ENCODE measurements around the gene SIAH1. TPM values are rescaled to one million over a fixed set of nuclear protein-coding genes. Genes with fewer than 3 reads are reported as not detected.

SIAH1 gene
- total and polyA plus RNA-seq, 2 of the 8 experiments (the other 6 are each of a cell fraction or from before 2014, with no cell fraction given), result 19.5 to 33.9 TPM

DNA sequence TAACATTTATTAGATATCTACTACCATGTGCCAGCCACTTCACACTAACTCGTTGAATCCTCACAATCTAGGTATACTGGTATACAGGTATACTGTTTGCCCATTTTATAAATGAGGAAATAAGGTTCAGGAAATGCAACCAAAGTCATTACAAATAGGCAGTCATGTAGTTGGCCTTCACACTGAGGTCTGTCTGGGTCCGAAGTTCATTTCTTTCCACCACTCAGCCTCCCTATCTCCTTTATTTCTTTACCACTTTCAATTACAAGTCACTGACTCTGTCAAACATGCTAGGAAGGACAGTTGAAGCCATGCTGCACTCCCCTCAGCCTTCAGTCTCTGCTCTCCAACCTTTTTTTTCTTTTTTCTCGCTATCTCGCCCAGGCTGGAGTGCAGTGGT, 20.7 kb upstream of the SIAH1 start (continued):
- TF ChIP-seq, protein P1, sequence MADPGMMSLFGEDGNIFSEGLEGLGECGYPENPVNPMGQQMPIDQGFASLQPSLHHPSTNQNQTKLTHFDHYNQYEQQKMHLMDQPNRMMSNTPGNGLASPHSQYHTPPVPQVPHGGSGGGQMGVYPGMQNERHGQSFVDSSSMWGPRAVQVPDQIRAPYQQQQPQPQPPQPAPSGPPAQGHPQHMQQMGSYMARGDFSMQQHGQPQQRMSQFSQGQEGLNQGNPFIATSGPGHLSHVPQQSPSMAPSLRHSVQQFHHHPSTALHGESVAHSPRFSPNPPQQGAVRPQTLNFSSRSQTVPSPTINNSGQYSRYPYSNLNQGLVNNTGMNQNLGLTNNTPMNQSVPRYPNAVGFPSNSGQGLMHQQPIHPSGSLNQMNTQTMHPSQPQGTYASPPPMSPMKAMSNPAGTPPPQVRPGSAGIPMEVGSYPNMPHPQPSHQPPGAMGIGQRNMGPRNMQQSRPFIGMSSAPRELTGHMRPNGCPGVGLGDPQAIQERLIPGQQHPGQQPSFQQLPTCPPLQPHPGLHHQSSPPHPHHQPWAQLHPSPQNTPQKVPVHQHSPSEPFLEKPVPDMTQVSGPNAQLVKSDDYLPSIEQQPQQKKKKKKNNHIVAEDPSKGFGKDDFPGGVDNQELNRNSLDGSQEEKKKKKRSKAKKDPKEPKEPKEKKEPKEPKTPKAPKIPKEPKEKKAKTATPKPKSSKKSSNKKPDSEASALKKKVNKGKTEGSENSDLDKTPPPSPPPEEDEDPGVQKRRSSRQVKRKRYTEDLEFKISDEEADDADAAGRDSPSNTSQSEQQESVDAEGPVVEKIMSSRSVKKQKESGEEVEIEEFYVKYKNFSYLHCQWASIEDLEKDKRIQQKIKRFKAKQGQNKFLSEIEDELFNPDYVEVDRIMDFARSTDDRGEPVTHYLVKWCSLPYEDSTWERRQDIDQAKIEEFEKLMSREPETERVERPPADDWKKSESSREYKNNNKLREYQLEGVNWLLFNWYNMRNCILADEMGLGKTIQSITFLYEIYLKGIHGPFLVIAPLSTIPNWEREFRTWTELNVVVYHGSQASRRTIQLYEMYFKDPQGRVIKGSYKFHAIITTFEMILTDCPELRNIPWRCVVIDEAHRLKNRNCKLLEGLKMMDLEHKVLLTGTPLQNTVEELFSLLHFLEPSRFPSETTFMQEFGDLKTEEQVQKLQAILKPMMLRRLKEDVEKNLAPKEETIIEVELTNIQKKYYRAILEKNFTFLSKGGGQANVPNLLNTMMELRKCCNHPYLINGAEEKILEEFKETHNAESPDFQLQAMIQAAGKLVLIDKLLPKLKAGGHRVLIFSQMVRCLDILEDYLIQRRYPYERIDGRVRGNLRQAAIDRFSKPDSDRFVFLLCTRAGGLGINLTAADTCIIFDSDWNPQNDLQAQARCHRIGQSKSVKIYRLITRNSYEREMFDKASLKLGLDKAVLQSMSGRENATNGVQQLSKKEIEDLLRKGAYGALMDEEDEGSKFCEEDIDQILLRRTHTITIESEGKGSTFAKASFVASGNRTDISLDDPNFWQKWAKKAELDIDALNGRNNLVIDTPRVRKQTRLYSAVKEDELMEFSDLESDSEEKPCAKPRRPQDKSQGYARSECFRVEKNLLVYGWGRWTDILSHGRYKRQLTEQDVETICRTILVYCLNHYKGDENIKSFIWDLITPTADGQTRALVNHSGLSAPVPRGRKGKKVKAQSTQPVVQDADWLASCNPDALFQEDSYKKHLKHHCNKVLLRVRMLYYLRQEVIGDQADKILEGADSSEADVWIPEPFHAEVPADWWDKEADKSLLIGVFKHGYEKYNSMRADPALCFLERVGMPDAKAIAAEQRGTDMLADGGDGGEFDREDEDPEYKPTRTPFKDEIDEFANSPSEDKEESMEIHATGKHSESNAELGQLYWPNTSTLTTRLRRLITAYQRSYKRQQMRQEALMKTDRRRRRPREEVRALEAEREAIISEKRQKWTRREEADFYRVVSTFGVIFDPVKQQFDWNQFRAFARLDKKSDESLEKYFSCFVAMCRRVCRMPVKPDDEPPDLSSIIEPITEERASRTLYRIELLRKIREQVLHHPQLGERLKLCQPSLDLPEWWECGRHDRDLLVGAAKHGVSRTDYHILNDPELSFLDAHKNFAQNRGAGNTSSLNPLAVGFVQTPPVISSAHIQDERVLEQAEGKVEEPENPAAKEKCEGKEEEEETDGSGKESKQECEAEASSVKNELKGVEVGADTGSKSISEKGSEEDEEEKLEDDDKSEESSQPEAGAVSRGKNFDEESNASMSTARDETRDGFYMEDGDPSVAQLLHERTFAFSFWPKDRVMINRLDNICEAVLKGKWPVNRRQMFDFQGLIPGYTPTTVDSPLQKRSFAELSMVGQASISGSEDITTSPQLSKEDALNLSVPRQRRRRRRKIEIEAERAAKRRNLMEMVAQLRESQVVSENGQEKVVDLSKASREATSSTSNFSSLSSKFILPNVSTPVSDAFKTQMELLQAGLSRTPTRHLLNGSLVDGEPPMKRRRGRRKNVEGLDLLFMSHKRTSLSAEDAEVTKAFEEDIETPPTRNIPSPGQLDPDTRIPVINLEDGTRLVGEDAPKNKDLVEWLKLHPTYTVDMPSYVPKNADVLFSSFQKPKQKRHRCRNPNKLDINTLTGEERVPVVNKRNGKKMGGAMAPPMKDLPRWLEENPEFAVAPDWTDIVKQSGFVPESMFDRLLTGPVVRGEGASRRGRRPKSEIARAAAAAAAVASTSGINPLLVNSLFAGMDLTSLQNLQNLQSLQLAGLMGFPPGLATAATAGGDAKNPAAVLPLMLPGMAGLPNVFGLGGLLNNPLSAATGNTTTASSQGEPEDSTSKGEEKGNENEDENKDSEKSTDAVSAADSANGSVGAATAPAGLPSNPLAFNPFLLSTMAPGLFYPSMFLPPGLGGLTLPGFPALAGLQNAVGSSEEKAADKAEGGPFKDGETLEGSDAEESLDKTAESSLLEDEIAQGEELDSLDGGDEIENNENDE (IDR thresholded peaks at IDR 0.05; ENCODE audit: insufficient replicate concordance, low read length), result no peak
- TF ChIP-seq EGR1 (IDR thresholded peaks at IDR 0.05; ENCODE audit: borderline replicate concordance, low read depth, low read length), result no peak
- no peak for TF ChIP-seq SP4 (IDR thresholded peaks at IDR 0.05; ENCODE audit: low read length)
- TF ChIP-seq JUND (IDR thresholded peaks at IDR 0.05; ENCODE audit: low read length), result no peak
- no peak for TF ChIP-seq POLR2A (IDR thresholded peaks at IDR 0.05; ENCODE audit: control extremely low read depth in 1 of 2, low read depth in 2 of 2, low read length in 2 of 2)
- TF ChIP-seq GTF2F1 (IDR thresholded peaks at IDR 0.05; ENCODE audit: borderline replicate concordance, low read depth, low read length), result no peak
- TF ChIP-seq CHD1 (IDR thresholded peaks at IDR 0.05; ENCODE audit: low read depth, low read length), result no peak
- TF ChIP-seq, protein P2, sequence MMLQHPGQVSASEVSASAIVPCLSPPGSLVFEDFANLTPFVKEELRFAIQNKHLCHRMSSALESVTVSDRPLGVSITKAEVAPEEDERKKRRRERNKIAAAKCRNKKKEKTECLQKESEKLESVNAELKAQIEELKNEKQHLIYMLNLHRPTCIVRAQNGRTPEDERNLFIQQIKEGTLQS (IDR thresholded peaks at IDR 0.05; ENCODE audit: insufficient read depth, low read depth, low read length), result no peak
- TF ChIP-seq KDM5A (IDR thresholded peaks at IDR 0.05; ENCODE audit: low read length), result no peak
- no peak for TF ChIP-seq BRCA1 (IDR thresholded peaks at IDR 0.05; ENCODE audit: low read depth, low read length)
- no peak for TF ChIP-seq SRF (IDR thresholded peaks at IDR 0.05; ENCODE audit: low read depth, low read length)
- TF ChIP-seq ASH2L (IDR thresholded peaks at IDR 0.05; ENCODE audit: low read length), result no peak
- TF ChIP-seq TEAD4 (IDR thresholded peaks at IDR 0.05; ENCODE audit: low read depth, low read length), result no peak

All from H1 (cell line).